NCI-H1694 (cell line): Measurements from ENCODE around the gene PTCD1.
"Not testable (repeated sequence)": the region's sequence is repeated elsewhere in the genome, so short reads cannot be mapped to it uniquely, and the experiment has no call there.

ENCODE experiments used
- DNase-seq: peaks from one replicate; lab custom pipeline; 2025; lab: John Stamatoyannopoulos, UW

PTCD1 gene

DNA sequence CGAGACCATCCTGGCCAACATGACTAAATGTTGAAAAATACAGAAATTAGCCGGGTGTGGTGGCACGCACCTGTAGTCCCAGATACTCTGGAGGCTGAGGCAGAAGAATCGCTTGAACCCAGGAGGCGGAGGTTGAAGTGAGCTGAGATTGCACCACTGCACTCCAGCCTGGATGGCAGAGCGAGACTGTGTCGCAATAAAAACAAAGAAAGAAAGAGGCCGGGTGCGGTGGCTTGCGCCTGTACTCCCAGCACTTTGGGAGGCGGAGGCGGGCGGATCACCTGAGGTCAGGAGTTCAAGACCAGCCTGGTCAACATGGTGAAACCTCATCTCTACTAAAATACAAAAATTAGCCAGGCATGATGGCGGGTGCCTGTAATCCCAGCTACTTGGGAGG lies 51.4 kb downstream of the PTCD1 start:
- DNase-seq, result not testable (repeated sequence)

DNA sequence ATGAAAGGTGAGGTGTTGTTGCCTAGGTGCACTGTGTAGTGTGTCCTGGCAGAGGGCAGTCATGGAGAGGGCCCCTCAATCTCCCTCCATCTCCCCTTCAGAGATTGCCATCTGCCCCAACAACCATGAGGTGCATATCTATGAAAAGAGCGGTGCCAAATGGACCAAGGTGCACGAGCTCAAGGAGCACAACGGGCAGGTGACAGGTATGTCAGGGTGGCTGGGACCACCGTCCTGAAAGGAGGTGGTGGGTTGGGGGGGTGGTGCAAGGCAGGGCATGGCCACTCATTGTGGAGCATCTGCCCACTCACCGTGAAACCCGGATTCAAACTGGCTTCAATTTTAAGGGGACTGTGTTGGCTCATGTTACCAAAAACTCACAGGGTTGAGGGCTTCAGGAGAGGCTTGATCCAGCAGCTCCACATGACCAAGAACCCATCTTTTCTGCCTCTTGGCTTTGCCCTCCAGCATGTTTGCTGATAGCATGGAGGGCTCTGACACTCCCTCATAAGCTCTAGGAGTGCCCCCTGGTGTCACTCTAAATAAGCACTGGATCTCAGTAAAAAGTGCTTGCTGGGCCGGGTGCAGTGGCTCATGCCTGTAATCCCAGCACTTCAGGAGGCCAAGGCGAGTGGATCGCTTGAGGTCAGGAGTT lies 51.9 kb downstream of the PTCD1 start:
- peak; percentile 17 for DNase-seq

DNA sequence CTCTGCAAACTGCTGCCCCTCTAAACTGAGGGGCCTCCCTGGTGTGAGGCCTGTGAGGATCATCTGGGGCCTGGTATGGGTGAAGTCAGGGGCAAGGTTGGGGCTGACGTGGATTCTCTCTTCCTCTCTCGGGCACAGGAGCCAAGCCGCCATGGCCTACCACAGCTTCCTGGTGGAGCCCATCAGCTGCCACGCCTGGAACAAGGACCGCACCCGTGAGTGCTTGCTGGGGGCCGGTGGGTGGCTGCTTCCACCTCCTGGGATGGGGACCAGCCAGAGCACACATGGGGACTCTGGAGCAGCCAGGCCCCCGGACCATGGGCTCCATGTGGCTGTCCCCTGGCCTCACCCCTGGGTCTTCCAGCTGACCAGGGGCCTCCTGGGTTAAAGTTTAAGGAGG lies 53.0 kb downstream of the PTCD1 start:
- no peak for DNase-seq

DNA sequence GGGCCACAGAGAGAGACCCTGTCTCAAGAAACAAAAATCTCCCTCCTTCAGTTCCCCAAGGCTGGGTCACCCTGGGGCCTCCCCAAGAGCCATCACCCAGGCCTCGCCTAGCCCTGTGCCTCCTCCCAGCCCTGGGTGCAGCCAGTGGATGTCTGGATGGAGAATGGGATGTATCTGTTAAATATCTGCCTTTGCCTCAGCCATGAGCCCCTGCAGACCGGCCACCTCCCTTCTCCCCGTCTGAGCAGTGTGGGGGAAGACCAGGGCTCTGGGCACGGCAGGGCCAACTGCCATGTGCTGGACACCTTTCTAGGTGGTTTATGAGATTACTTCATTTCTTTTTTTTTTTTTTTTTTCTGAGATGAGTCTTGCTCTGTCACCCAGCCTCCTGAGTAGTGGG lies 54.1 kb downstream of the PTCD1 start:
- DNase-seq, result no peak

DNA sequence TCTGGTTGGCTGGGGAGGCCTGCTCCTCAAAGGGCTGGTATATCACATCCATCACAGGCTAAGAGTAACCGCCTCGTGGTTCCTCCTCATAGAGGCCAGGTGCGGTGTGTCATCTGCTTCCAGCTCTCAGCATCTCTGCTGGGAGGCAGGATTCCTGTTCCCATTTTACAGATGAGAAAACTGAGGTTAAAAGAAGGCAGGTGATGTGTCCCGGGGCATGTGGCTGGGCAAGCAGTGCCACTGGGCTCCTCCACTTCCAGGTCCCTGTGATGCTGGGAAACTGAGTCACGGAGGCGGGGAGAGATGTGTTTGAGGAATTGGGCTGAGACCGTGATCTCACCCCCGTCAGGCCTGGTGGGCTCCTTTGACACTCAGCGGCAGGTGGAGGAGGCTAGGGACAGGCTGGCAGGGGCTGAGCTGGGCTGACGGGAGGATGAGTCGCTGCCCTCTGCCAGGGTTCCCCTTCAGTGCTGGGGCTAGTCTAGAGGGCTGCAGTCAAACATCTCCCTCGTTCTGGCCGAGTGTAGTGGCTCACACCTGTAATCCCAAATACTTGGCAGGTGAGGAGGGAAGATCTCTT lies 54.7 kb downstream of the PTCD1 start:
- DNase-seq, result no peak

DNA sequence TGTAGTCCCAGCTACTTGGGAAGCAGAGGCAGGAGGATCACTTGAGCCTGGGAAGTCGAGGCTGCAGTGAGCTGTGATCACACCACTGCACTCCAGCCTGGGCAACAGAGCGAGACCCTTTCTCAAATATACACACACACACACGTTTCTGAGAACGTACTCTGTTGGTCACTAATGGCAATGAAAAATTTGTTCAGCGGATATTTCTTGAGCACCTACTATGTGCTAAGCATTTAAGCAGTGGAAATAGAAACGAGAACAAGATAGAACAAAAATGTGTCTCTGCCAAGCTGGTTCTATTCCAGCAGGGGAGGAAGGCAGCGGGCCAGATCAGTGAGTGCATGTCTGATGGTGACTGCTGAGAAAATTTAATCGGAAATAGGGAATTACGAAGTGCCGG lies 55.4 kb downstream of the PTCD1 start:
- DNase-seq, result no peak

DNA sequence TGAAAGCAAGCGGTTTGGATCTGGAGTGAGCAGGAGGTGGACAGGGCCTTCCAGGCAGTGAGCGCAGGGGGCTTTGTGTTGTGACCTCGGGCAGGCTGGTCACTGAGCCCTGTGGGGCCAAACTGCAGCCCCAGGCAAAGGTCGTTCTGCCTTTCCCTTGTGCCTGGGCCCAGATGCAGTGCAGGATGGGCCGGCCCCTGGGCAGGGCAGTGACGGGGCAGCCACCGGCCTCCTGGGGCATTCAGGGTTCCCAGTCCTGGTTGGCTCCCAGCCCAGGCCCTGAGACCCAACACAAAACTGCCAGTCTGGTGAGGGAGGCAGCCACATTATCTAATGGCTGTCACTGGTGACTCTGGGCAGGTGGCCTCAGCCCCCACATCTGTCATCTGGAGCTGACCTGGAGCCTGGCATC lies 56.9 kb downstream of the PTCD1 start:
- DNase-seq, result no peak

DNA sequence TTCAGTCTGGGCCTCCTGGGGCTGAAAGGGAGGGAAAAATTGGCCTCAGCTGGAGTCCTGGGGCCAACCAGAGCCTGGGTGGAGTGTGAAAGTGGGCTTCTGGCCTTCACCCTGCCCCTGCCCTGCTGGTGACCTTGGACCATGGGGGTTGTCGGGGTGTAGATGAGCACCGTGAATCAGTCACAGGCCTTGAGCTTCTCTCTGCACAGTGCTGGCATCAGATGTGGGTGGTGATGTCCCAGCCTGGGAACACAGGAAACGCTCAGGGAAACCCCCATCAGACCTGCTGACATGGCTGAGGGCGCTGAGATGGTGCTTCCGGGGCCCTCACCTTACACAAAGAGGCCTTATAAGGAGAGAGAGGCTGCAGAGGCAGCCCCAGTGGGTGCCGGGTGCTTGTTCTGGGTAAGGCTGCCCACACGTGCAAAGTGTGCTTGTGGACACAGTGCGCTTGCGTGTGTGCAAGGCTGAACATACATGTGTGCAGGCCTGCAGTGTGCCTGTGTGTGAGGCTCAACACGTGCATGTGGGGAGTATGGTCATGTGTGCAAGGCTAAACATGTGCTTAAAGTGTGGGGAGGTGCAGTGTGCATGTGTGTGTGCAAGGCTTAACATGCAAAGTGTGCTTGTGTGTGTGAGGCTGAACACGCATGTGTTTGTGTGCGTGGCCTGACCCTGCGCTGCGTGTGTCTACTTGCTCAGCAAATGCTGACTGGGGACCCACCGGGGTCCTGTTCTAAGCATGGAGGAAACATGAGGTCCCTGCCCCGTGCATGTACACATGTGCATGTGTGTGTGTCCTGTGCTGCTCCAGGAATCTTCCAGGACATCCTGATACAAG lies 57.6 kb downstream of the PTCD1 start:
- no peak for DNase-seq

DNA sequence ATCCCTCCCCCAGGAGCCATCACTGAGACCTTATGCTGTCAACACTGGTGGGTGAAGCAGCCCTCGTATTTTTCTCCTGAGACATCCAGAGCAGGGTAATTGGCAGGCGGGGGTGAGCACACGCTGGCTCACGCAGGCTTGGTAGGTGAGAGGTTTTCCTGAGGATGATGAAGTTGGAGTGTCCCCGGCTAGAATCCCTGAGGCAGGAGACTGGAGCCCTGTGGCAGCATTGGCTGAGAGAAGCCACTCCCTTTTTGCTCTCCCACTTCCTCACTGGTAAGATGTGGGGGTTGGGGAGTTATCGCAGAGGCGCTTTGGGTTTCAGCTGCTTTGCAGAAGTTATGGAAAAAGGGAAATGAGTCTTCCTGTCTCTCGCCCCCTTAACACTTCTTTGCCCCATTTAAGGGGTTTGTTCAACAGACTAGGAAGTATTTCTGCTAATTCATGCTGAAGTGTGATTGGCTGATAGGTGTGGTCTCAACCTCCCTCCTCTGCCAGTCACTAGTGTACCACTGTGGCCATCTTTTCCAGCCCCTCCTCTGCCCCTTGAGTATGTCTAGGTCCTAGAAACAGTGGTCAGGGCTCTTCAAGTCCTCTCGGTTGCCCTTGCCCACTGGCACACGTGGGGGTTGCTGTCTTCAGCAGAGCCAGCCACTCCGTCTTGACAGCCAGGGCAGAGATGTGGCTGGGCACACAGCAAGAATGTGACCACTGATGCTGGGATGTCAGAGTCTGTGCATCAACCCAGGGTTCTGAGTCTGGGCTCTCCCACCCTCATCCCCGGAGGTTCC lies 58.4 kb downstream of the PTCD1 start:
- DNase-seq, result no peak

DNA sequence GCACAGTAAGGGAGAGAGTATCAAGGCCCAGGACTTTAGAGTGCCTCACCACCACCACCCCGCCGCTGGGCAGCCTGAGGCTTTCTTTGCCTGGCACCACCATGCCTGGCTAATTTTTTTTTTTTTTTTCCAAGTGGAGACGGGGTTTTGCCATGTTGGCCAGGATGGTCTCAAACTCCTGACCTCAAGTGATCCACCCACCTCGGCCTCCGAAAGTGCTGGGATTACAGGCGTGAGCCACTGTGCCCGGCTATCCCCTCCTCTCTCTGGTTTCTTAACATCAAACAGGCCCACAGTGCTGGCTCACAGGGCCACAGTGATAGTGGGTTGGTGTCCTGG lies 58.9 kb downstream of the PTCD1 start:
- not testable (repeated sequence) for DNase-seq

DNA sequence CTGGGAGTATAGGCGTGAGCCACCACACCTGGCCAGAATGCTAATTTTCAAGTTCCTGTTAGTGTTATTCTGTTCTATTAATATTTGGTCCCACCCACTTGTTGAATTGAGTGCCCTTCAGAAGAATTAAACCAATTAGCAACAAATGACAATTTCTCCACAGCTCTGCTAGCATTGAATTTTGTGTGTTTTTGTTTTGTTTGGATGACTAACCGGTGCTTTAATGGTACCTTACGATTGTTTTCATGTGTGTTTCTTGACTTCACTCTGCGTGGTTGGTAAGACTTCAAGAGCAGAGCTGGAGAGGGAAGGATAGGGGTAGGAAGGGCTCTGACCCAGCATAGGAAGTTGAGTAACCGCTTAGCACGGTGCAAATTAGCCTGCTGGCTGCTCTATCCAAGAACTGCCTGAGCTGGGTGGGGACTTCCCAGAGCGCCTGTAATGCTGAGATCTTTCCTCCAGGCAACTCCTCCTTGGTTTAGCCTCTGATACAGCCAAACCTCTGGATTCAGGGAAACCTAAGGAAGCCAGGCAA lies 59.5 kb downstream of the PTCD1 start:
- DNase-seq, result no peak

DNA sequence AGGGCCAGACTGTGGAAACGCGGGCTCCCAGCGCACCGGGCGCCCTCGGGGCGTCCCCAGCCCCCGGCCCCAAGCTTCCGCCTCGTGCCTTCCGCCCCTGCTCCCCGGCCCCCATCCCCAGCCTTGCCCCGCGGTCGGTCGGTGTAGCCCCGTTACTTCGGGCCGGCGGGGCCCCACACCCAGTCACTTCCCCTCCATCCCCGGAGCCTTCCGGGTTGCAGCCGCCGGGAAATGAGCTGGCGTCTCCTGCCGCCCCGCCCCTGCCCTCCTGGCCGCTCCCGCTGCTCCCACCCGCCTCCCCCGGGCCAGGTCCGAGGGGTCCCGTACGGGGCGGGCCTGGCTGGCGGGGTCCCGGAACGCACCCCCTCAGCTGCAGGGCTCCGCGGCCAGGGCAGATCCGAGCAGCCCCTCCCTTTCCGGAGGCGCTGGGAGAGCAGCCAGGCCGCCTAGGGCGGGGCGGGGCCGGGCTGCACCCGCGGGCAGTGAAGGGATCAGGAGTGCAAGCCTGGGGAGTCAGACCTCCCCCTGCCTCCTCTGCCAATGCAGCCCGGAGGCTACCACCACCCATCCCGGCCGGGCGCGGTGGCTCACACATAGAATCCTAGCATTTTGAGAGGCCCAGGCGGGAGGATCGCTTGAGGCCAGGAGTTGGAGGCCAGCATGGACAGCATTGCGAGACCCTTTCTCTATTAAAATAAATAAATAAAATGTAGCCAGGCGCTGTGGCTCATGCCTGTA lies 63.4 kb downstream of the PTCD1 start:
- DNase-seq, result no peak

DNA sequence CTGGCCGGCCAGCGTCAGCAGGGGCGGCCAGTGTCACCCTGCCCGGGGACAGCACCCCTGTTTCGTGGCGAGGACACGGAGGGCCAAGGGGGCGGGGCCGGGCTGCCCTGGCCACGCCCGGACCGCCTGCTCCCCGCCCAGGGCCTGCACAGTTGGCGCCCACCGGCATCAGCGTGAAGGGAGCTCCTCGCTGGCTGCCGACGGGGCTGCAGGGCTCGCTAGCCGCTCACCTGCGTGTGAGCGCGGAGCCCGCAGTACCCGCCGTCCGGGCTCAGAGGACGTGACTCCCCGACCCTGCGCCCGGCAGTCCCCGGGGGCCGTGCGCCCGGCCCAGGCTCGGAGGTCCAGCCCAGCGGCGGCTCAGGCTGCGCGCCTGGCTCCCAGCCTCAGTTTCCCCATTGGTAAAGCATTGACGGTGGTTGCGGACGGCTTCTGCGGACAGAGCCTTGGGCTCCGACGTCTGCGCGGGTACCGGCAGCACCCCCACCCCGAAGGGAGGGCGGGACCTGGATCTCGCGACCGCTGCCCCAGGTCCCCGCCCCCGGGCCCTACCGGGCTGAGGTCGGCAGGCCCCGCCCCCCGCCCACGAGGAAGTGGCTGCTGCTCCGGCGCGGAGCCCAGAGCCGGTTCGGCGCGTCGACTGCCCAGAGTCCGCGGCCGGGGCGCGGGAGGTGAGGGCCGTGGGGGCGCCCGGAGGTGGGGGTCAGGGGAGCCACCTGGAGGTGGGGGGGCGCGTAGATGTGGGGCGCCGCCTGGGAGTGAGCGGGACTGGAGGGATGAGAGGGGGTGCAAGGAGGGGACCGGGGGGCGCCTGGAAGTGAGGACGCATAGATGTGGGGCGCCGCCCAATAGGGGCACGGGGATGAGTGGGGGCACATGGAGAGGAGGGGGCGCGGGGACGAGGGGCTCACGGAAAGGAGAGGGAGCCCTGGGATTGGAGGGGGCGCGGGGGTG lies 64.2 kb downstream of the PTCD1 start, which contains the start of gene ARPC1B:
Gene ARPC1B, plus strand, starts transcription at position 620 of the 954 bp plus-strand sequence. CDS start 10,985 bp downstream, outside the sequence.
- DNase-seq, result peak; percentile 20

DNA sequence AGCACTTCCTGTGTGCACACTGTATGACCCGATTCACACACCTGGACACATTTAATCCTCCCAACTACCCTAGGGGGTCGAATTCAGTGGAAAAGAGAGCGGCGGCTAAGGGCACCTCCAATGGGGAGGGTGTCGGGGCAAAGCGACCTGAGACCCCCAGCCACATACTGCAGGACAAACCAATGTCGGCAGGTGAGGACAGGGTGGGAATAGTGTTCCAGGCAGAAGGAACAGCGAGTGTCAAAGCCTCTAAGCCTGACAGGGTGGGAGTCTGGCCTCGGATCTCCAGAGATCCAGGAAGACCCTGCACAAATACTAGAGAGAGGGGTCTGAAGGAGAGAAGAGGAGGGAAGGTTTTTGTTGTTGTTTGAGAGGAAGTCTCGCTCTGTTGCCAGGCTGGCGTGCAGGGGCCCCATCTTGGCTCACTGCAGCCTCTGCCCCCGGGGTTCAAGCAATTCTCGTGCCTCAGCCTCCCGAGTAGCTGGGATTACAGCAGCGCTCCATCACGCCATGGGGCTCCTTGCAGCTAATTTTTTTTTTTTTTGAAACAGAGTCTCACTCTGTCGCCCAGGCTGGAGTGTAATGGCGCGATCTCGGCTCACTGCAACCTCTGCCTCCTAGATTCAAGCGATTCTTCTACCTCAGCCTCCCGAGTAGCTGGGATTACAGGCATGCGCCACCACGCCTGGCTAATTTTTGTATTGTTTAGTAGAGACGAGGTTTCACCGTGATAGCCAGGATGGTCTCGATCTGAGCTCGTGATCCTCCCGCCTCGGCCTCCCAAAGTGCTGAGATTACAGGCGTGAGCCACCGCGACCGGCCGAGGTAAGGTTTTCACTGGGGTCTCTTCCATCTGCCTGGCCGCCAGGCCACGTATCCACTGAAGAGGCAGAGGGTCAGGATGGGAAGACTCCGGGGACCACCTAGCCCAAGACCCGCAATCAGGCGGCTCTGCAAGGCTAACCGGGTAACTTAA lies 65.2 kb downstream of the PTCD1 start:
- DNase-seq, result no peak

DNA sequence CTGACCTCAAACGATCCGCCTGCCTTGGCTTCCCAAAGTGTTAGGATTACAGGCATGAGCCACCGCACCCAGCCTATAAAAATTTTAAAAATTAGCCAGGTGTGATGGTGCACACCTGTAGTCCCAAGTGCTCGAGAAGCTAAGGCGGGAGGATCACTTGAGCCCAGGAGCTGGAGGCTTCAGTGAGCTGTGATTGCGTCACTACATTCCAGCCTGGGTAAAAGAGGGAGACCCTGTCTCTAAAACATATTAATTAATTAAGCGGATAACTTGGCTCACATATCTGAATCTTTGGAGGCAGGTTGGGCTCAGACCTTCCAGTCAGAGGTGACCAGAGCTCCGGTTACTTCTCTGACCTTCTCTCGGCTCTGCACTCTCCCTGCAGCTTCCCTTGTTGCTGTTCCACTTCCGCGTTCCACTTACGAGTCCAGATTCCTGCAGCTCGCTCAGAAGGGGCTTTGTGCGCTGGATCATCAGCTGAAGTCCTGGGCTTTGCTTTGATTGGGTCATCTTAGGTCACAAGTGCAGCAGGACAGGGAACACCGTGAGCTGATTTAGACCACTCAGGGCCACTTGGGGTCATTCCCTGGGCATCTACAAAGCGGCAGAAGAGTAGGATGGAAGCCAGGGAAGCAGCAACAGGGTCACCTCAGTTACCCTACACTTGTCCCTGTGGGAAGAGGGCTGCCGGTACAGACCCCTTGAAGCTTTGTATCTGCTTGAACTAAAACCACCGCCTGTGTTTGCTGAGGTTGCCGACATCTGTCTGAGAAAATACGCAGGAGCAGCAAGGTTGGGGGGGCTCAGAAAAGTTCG lies 66.1 kb downstream of the PTCD1 start:
- DNase-seq, result no peak

DNA sequence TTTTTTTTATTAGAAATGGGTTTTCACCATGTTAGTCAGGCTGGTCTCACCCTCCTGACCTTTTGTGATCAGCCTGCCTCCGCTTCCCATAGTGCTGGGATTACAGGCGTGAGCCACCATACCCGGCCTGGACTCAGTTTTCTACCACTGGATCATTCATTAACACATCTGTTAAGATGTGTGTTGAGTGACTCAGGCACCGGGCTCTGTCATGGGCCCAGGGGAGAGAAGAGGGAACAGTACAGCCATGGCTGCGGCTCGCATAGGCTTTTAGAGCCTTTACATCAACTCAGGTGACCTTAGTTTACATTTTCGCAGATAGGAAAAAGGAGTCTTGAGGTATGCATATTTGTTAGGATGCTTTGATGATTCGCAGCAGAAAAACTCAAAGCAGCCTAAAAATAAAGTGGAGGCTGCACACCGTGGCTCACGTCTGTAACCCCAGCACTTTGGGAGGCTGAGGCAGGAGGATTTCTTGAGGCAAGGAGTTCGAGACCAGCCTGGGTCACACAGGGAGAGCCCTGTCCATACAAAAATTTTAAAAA lies 67.2 kb downstream of the PTCD1 start:
- no peak for DNase-seq

DNA sequence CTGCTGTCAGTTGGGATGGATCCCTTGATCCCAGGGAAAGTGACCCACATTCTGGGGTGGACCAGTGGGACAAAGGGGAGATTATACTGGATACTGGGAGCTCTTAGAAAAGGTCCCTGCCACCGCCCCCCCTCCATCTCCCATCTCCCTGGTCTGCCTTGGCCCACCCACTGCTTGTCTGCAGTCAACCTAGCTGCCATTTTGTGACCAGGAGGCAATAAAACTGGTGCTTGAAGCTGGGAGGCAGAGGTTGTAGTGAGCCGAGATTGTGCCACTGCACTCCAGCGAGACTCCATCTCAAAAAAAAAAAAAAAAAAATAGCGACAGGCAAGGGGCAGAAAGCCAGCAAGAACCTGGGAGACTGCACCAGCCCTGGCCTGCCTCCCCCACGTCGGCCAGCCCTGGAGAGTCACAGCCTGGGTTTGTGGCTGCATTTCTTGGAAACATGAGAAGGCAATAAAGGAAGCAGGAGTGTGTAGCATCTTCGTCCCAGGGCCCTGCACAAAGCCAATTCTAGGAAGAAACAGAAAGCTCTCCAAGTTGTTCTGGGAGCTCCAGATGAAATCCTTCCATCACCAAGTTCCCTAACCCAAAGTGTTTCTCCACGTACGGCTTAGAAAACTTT lies 68.7 kb downstream of the PTCD1 start:
- no peak for DNase-seq
